GM12878 (cell line): Measurements from ENCODE around the gene TXNDC8. TPM values are rescaled to one million over a fixed set of nuclear protein-coding genes. Genes with fewer than 3 reads are reported as not detected.

Source experiments
- ATAC-seq: fragments of 200-7000 bp; cut with Tn5 transposase; 3 replicates; pipeline ENCODE4 v1.9.1; 2020; ENCODE audit warnings: mild to moderate bottlenecking, moderate library complexity
- BruUV-seq: library from RNA; stranded (reverse); fragments of 400-500 nt; replicated peaks from 2 replicates; lab custom pipeline; 2021; lab: Mats Ljungman, UMichigan
- CTCF ChIA-PET: fragments of 300-600 bp; sonication (Branson Sonifier 250); formaldehyde crosslinking; extraction: SDS; loops from one replicate; lab custom pipeline; 2021; ENCODE audit warnings: inconsistent platforms; lab: Yijun Ruan, JAX
- POLR2A ChIA-PET: fragments of 350-600 bp; formaldehyde crosslinking; extraction: SDS; loops from one replicate; lab custom pipeline; 2021; ENCODE audit warnings: inconsistent platforms; lab: Charles Lee
- RAD21 ChIA-PET: fragments of 300-600 bp; sonication (Branson Sonifier 250); formaldehyde crosslinking; loops from one replicate; lab custom pipeline; 2023; ENCODE audit warnings: antibody characterized with exemption; ENCODE audit not compliant: unreplicated experiment; lab: Charles Lee
- SMC1A ChIA-PET: fragments of 300-600 bp; sonication (Branson Sonifier 250); formaldehyde crosslinking; loops from one replicate; lab custom pipeline; 2023; ENCODE audit not compliant: unreplicated experiment, uncharacterized antibody; lab: Charles Lee
- DNase-seq: peaks from one replicate; pipeline ENCODE4 v3.0.0-alpha.2; 2011; ENCODE audit warnings: low read depth, low spot score
- FAIRE-seq: peaks from 3 replicates; lab custom pipeline; 2011; peaks lifted over from hg19 to GRCh38; lab: Jason Lieb, UNC
- H2AFZ ChIP-seq: 2 replicates; pipeline ENCODE4 v1.6.0; 2011; ENCODE audit warnings: low read depth, low read length, control low read depth; ENCODE audit not compliant: control insufficient read depth
- H3K27ac ChIP-seq: 2 replicates; pipeline ENCODE4 v1.5.1; 2011; ENCODE audit warnings: control low read depth; ENCODE audit not compliant: control insufficient read depth, insufficient read depth
- H3K27me3 ChIP-seq, 2 experiments: replicated peaks in 1 of 2; 2 replicates each; pipeline versions ENCODE4 v1.6.0 to v1.6.1; 2011; ENCODE audit warnings: low read length in 1 of 2; ENCODE audit not compliant: control insufficient read depth in 2 of 2, insufficient read depth in 2 of 2
- H3K36me3 ChIP-seq, 2 experiments: 2 replicates each; pipeline ENCODE4 v1.5.1; 2011; ENCODE audit warnings: low read length in 1 of 2; ENCODE audit not compliant: control insufficient read depth in 2 of 2, insufficient read depth in 2 of 2
- H3K4me1 ChIP-seq: 2 replicates; pipeline ENCODE4 v1.6.1; 2011; ENCODE audit warnings: mild to moderate bottlenecking, low read length, moderate library complexity, mixed read lengths; ENCODE audit not compliant: control insufficient read depth, insufficient read depth
- H3K4me2 ChIP-seq: 2 replicates; pipeline ENCODE4 v1.6.0; 2011; ENCODE audit warnings: control low read depth; ENCODE audit not compliant: control insufficient read depth, insufficient read depth
- H3K4me3 ChIP-seq: fragments of 200-600 bp; sonication (generic); 2 replicates; pipeline ENCODE4 v1.5.1; 2016
- H3K79me2 ChIP-seq: 2 replicates; pipeline ENCODE4 v1.6.0; 2011; ENCODE audit warnings: low read length; ENCODE audit not compliant: control insufficient read depth, insufficient read depth
- H3K9ac ChIP-seq: 2 replicates; pipeline ENCODE4 v1.8.0; 2011; ENCODE audit warnings: low read length, control low read depth, mixed read lengths; ENCODE audit not compliant: control insufficient read depth, insufficient read depth
- H3K9me3 ChIP-seq: replicated peaks from 3 replicates; pipeline ENCODE4 v1.5.1; 2011; ENCODE audit warnings: mild to moderate bottlenecking, low read length; ENCODE audit not compliant: control insufficient read depth, insufficient read depth
- H4K20me1 ChIP-seq: 2 replicates; pipeline ENCODE4 v1.6.0; 2011; ENCODE audit not compliant: control insufficient read depth, insufficient read depth
- BACH1 ChIP-seq: fragments of 450-650 bp; IDR thresholded peaks from 2 replicates; pipeline ENCODE4 v1.6.1; 2017; ENCODE audit warnings: mild to moderate bottlenecking, borderline replicate concordance
- CBFB ChIP-seq: IDR thresholded peaks from 2 replicates; pipeline ENCODE4 v1.6.1; 2016; ENCODE audit warnings: antibody characterized with exemption, low read depth
- CHD1 ChIP-seq: IDR thresholded peaks from 2 replicates; pipeline ENCODE4 v1.6.1; 2012; ENCODE audit warnings: low read depth, low read length, improper control_type of control experiment
- GABPA ChIP-seq: IDR thresholded peaks from 2 replicates; pipeline ENCODE4 v1.6.1; 2014; ENCODE audit warnings: antibody characterized with exemption, low read depth, mild to moderate bottlenecking, inconsistent platforms
- HDGF ChIP-seq: fragments of 450-650 bp; IDR thresholded peaks from 2 replicates; pipeline ENCODE4 v1.6.1; 2016; ENCODE audit warnings: antibody characterized with exemption
- JUNB ChIP-seq: IDR thresholded peaks from 2 replicates; pipeline ENCODE4 v1.6.1; 2016; ENCODE audit warnings: antibody characterized with exemption, mild to moderate bottlenecking
- JUND ChIP-seq: IDR thresholded peaks from 2 replicates; pipeline ENCODE4 v1.6.1; 2012; ENCODE audit warnings: low read depth, mild to moderate bottlenecking, low read length, improper control_type of control experiment, moderate library complexity
- NFIC ChIP-seq: IDR thresholded peaks from 2 replicates; pipeline ENCODE4 v1.6.1; 2012; ENCODE audit warnings: low read depth, mild to moderate bottlenecking, inconsistent platforms, low read length, moderate library complexity
- NFXL1 ChIP-seq: fragments of 450-650 bp; IDR thresholded peaks from 2 replicates; pipeline ENCODE4 v1.6.1; 2017; ENCODE audit warnings: antibody characterized with exemption, mild to moderate bottlenecking, borderline replicate concordance
- NFYB ChIP-seq: IDR thresholded peaks from 2 replicates; pipeline ENCODE4 v1.6.1; 2011; ENCODE audit warnings: low read depth, mild to moderate bottlenecking, low read length, improper control_type of control experiment, moderate library complexity; ENCODE audit not compliant: insufficient read depth
- SIN3A ChIP-seq: IDR thresholded peaks from 2 replicates; pipeline ENCODE4 v1.6.1; 2012; ENCODE audit warnings: low read depth, low read length, improper control_type of control experiment
- SREBF1 ChIP-seq: IDR thresholded peaks from 2 replicates; pipeline ENCODE4 v1.6.1; 2012; ENCODE audit warnings: mild to moderate bottlenecking, low read length
- STAT3 ChIP-seq: IDR thresholded peaks from 2 replicates; pipeline ENCODE4 v1.6.1; 2011; ENCODE audit warnings: low read depth, low read length, improper control_type of control experiment
- ZBTB40 ChIP-seq: fragments of 450-650 bp; IDR thresholded peaks from 2 replicates; pipeline ENCODE4 v1.6.1; 2016; ENCODE audit warnings: mild to moderate bottlenecking, moderate library complexity, borderline replicate concordance
- WGBS: methylation state at CpG from one replicate; pipeline ENCODE4 v1.1.6; 2016; ENCODE audit warnings: low lambda C conversion rate; ENCODE audit not compliant: insufficient replicate concordance, insufficient coverage; ENCODE audit errors: missing lambda C conversion rate; 5-methylcytosine and 5-hydroxymethylcytosine counted together
- in situ Hi-C: fragments of 300-500 bp; cut with MboI; formaldehyde crosslinking; loops from 9 replicates; pipeline ENCODE4 v1.14.3; 2018; ENCODE audit warnings: mixed read lengths
- intact Hi-C: fragments of 100-400 bp; cut with micrococcal nuclease; formaldehyde crosslinking; loops from one replicate; pipeline ENCODE4 v1.14.2; 2022; ENCODE audit not compliant: unreplicated experiment
- polyA plus RNA-seq, 11 experiments: library from polyadenylated mRNA; depleted of rRNA in 4 of 11; unstranded in 6 of 11; stranded (reverse) in 5 of 11; fragments of >200 nt; fragmentation: Nextera tagmentation in 4 of 11; fragmentation: Illumina TruSeq in 1 of 11; extraction: Ambion mirVana in 4 of 11; extraction: Trizol in 1 of 11; gene quantifications; 1 replicate in 1 of 11; 2 replicates in 10 of 11; pipeline versions ENCODE4 v1.2.1 to v1.2.3, GENCODE V29; 2011 to 2016; ENCODE audit warnings: inconsistent platforms in 2 of 11, missing spikeins in 2 of 11, low read depth in 1 of 11
- total RNA-seq, 4 experiments: library from RNA; depleted of rRNA in 3 of 4; stranded (reverse); fragments of >200 nt in 3 of 4; fragmentation: Illumina TruSeq in 1 of 4; extraction: Trizol in 1 of 4; gene quantifications; 2 replicates each; pipeline versions ENCODE4 v1.2.1 to v1.2.3, GENCODE V29; 2013 to 2021
- TF ChIP-seq, protein P1 (sequence below): fragments of 450-650 bp; IDR thresholded peaks from 2 replicates; pipeline ENCODE4 v1.6.1; 2017; ENCODE audit warnings: low read depth, mild to moderate bottlenecking, moderate library complexity
- TF ChIP-seq, protein P2 (sequence below): fragments of 450-650 bp; IDR thresholded peaks from 2 replicates; pipeline ENCODE4 v1.6.1; 2014; ENCODE audit warnings: mild to moderate bottlenecking

The TXNDC8 gene
- total and polyA plus RNA-seq, 10 of the 15 experiments (the other 5 are each of a cell fraction or from before 2014, with no cell fraction given) = not detected

- BruUV-seq = no TSS peak
- Histone ChIP-seq H3K4me2 (no peak overlapping the region), H3K4me3 (no peak overlapping the region), H4K20me1 (no peaks in the 10 kb centered on the region), H3K27me3 (no peaks in the 10 kb centered on the region), H2AFZ (no peak overlapping the region), H3K79me2 (no peaks in the 10 kb centered on the region), H3K9ac (no peak overlapping the region), H3K9me3 (no peaks in the 10 kb centered on the region), H3K36me3 (no peaks in the 10 kb centered on the region), H3K27ac (no peak overlapping the region), H3K4me1 (no peaks in the 10 kb centered on the region)
- 0% methylated on average over 1 of the region's 1 CpG for WGBS
- no peak for FAIRE-seq
- in situ Hi-C loops = no loop called here
- no peak for ATAC-seq
- ChIA-PET SMC1A (no interaction called here), RAD21 (no interaction called here), CTCF (no interaction called here), POLR2A (no interaction called here)
- no peak for DNase-seq
- TF ChIP-seq SIN3A = no peak
- no peak for TF ChIP-seq STAT3
- TF ChIP-seq JUNB = no peak
- TF ChIP-seq BACH1 = no peak
- no peak for TF ChIP-seq GABPA
- TF ChIP-seq, protein P1, sequence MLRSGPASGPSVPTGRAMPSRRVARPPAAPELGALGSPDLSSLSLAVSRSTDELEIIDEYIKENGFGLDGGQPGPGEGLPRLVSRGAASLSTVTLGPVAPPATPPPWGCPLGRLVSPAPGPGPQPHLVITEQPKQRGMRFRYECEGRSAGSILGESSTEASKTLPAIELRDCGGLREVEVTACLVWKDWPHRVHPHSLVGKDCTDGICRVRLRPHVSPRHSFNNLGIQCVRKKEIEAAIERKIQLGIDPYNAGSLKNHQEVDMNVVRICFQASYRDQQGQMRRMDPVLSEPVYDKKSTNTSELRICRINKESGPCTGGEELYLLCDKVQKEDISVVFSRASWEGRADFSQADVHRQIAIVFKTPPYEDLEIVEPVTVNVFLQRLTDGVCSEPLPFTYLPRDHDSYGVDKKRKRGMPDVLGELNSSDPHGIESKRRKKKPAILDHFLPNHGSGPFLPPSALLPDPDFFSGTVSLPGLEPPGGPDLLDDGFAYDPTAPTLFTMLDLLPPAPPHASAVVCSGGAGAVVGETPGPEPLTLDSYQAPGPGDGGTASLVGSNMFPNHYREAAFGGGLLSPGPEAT = no peak
- no peak for TF ChIP-seq SREBF1
- no peak for TF ChIP-seq JUND
- TF ChIP-seq HDGF = no peak
- TF ChIP-seq NFYB = no peak
- TF ChIP-seq, protein P2, sequence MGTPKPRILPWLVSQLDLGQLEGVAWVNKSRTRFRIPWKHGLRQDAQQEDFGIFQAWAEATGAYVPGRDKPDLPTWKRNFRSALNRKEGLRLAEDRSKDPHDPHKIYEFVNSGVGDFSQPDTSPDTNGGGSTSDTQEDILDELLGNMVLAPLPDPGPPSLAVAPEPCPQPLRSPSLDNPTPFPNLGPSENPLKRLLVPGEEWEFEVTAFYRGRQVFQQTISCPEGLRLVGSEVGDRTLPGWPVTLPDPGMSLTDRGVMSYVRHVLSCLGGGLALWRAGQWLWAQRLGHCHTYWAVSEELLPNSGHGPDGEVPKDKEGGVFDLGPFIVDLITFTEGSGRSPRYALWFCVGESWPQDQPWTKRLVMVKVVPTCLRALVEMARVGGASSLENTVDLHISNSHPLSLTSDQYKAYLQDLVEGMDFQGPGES = no peak
- no peak for TF ChIP-seq NFXL1
- no peak for TF ChIP-seq CBFB
- TF ChIP-seq NFIC = no peak
- no peak for TF ChIP-seq ZBTB40
- no peak for TF ChIP-seq CHD1
- intact Hi-C loops = no loop called here
Observed at GRCh38 chr9:110266795-110267194, 70.9 kb downstream of the TXNDC8 start.
